D721Med (cell line): ENCODE data around the gene CFL1.

Source experiments
- DNase-seq: peaks from one replicate; pipeline ENCODE4 v3.0.0; 2011; ENCODE audit warnings: low spot score; ENCODE audit not compliant: insufficient read length
- FAIRE-seq: peaks from 2 replicates; lab custom pipeline; 2011; peaks lifted over from hg19 to GRCh38; lab: Jason Lieb, UNC
- CTCF ChIP-seq: IDR thresholded peaks from 2 replicates; pipeline ENCODE4 v1.5.1; 2012; ENCODE audit warnings: mild to moderate bottlenecking, control low read depth; ENCODE audit not compliant: insufficient read depth; ENCODE audit errors: missing control alignments

Gene CFL1

GRCh38 chr11:65810046-65810868 lies 47.7 kb downstream of the CFL1 start:
- FAIRE-seq: no peak
- TF ChIP-seq CTCF: no peak
- no peak for DNase-seq

GRCh38 chr11:65809496-65809895 lies 48.5 kb downstream of the CFL1 start:
- TF ChIP-seq CTCF: no peak
- FAIRE-seq (no peak), DNase-seq (no peak)

GRCh38 chr11:65808744-65809341 lies 49.1 kb downstream of the CFL1 start:
- no peak for FAIRE-seq
- DNase-seq: no peak
- TF ChIP-seq CTCF: no peak

- no peak for TF ChIP-seq CTCF
- DNase-seq (no peak), FAIRE-seq (no peak)
Observed at GRCh38 chr11:65806979-65807378, 51.0 kb downstream of the CFL1 start.
